Esophagus squamous epithelium (tissue), 5 donors: Measurements from ENCODE around the gene KIF26A. TPM values are rescaled to one million over a fixed set of nuclear protein-coding genes. Genes with fewer than 3 reads are reported as not detected.

ENCODE experiments used
- DNase-seq: peaks from one replicate; lab custom pipeline; 2025; lab: John Stamatoyannopoulos, UW
- H3K27ac ChIP-seq, 4 donors: fragments of 200-600 bp; sonication (generic); one replicate each; pipeline ENCODE4 v1.5.1; 2016 to 2019; ENCODE audit warnings: mild to moderate bottlenecking in 1 of 4
- H3K27me3 ChIP-seq, 4 donors: fragments of 200-600 bp; sonication (generic); 1 replicate in 3 of 4; 2 replicates in 1 of 4; pipeline versions ENCODE4 v1.5.1 to v1.6.0; 2017 to 2021; ENCODE audit warnings: antibody characterized with exemption in 1 of 4
- H3K36me3 ChIP-seq, 3 donors: fragments of 200-600 bp; sonication (generic); one replicate each; pipeline ENCODE4 v1.5.1; 2016 to 2019
- H3K4me1 ChIP-seq, 3 donors: fragments of 200-600 bp; sonication (generic); one replicate each; pipeline ENCODE4 v1.5.1; 2017 to 2019
- H3K4me3 ChIP-seq, 4 donors: fragments of 200-600 bp; sonication (generic); 1 replicate in 3 of 4; 2 replicates in 1 of 4; pipeline ENCODE4 v1.5.1; 2016 to 2019; ENCODE audit warnings: mild to moderate bottlenecking in 2 of 4, moderate library complexity in 1 of 4
- H3K9me3 ChIP-seq, 3 donors: fragments of 200-600 bp; sonication (generic); one replicate each; pipeline ENCODE4 v1.5.1; 2016 to 2019
- CTCF ChIP-seq, 6 experiments: fragments of 450-650 bp in 4 of 6; fragments of 200-600 bp in 2 of 6; sonication (generic) in 2 of 6; IDR thresholded peaks; one replicate each; pipeline ENCODE4 v1.5.1; 2016 to 2019; ENCODE audit warnings: antibody characterized with exemption in 6 of 6, mild to moderate bottlenecking in 4 of 6, moderate library complexity in 4 of 6
- POLR2A ChIP-seq, 4 donors: fragments of 450-650 bp; IDR thresholded peaks; one replicate each; pipeline ENCODE4 v1.6.1; 2017; ENCODE audit warnings: antibody characterized with exemption in 4 of 4, mild to moderate bottlenecking in 4 of 4, moderate library complexity in 3 of 4
- WGBS, 2 donors: methylation state at CpG; one replicate each; pipeline ENCODE4 v1.1.5; 2018; 5-methylcytosine and 5-hydroxymethylcytosine counted together
- intact Hi-C: fragments of 100-400 bp; cut with DNase I; formaldehyde crosslinking; loops from one replicate; pipeline ENCODE4 v1.15.0; 2022
- total RNA-seq, 4 donors: library from RNA; depleted of rRNA; stranded (reverse); fragments of >200 nt; gene quantifications; one replicate each; pipeline ENCODE4 v1.1.0, GENCODE V29; 2016
- donor health status: DM: yes; HTN: yes; CAD: no.

KIF26A gene
- total RNA-seq, 4 donors from 2014 or later, result 0.80 to 2.7 (median 0.96) TPM

GRCh38 chr14:104119488-104120251, 18.7 kb upstream of the KIF26A start:
- Histone ChIP-seq H3K27ac (peak overlapping the region; percentile 74 to 95 (median 88)), H3K27me3 (peaks cover 0 to 69% (median 4%) of the 10 kb centered on the region in 4 donors), H3K36me3 (no peaks in the 10 kb centered on the region), H3K4me3 (peak overlapping the region in 3 of 4 donors; percentile 54 to 63 (median 62)), H3K9me3 (peaks cover 0 to 12% (median 8%) of the 10 kb centered on the region in 3 donors), H3K4me1 (peaks cover 5 to 62% (median 16%) of the 10 kb centered on the region in 3 donors)
- intact Hi-C loops, result no loop called here
- peak in 1 of 4 donors; percentile 24 for TF ChIP-seq POLR2A (IDR thresholded peaks at IDR 0.05)
- TF ChIP-seq CTCF (IDR thresholded peaks at IDR 0.05), result no peak
- no peak for DNase-seq
- WGBS, 2 donors, result 40 to 60% methylated on average over 1 to 2 of the region's 18 CpGs

GRCh38 chr14:104120281-104120741, 18.1 kb upstream of the KIF26A start:
- Histone ChIP-seq H3K4me3 (peak overlapping the region in 1 of 4 donors; percentile 62), H3K36me3 (no peaks in the 10 kb centered on the region), H3K4me1 (peaks cover 5 to 55% (median 16%) of the 10 kb centered on the region in 3 donors), H3K9me3 (peaks cover 0 to 18% (median 12%) of the 10 kb centered on the region in 3 donors), H3K27me3 (peaks cover 0 to 64% (median 5%) of the 10 kb centered on the region in 4 donors), H3K27ac (peak overlapping the region; percentile 74 to 95 (median 88))
- TF ChIP-seq CTCF (IDR thresholded peaks at IDR 0.05), result no peak
- TF ChIP-seq POLR2A (IDR thresholded peaks at IDR 0.05), result no peak
- WGBS, 2 donors, result 60 to 92% methylated on average over 2 to 5 of the region's 5 CpGs
- no peak for DNase-seq
- intact Hi-C loops, result no loop called here

- TF ChIP-seq POLR2A (IDR thresholded peaks at IDR 0.05), result no peak
- no peak for TF ChIP-seq CTCF (IDR thresholded peaks at IDR 0.05)
- DNase-seq, result no peak
- WGBS, 2 donors, result 76 to 77% methylated on average over 3 to 5 of the region's 5 CpGs
- H3K36me3 ChIP-seq, result no peaks in the 10 kb centered on the region
- peak overlapping the region in 2 of 4 donors; percentile 93 to 95 for H3K27ac ChIP-seq
- peaks cover 2 to 47% (median 16%) of the 10 kb centered on the region in 3 donors for H3K4me1 ChIP-seq
- no peak overlapping the region for H3K4me3 ChIP-seq
- H3K9me3 ChIP-seq, result peaks cover 0 to 26% (median 12%) of the 10 kb centered on the region in 3 donors
- H3K27me3 ChIP-seq, result peaks cover 0 to 59% (median 5%) of the 10 kb centered on the region in 4 donors
- intact Hi-C loops, result no loop called here
These were observed 17.2 kb upstream of the KIF26A start for GRCh38 chr14:104121142-104121541.

GRCh38 chr14:104123879-104124278, 14.5 kb upstream of the KIF26A start:
- Histone ChIP-seq H3K36me3 (no peaks in the 10 kb centered on the region), H3K27ac (no peak overlapping the region), H3K4me3 (no peak overlapping the region), H3K9me3 (peaks cover 0 to 34% (median 12%) of the 10 kb centered on the region in 3 donors), H3K4me1 (peaks cover 0 to 20% (median 3%) of the 10 kb centered on the region in 3 donors), H3K27me3 (peaks cover 0 to 48% (median 2%) of the 10 kb centered on the region in 4 donors)
- 100% methylated on average over 1 of the region's 1 CpG for WGBS, 2 donors
- intact Hi-C loops, result no loop called here
- TF ChIP-seq POLR2A (IDR thresholded peaks at IDR 0.05) (no peak), CTCF (IDR thresholded peaks at IDR 0.05) (no peak)
- DNase-seq, result no peak

GRCh38 chr14:104125011-104125410, 13.4 kb upstream of the KIF26A start:
- no peak overlapping the region for H3K27ac ChIP-seq
- H3K4me1 ChIP-seq, result peaks cover 0 to 8% (median 0%) of the 10 kb centered on the region in 3 donors
- H3K4me3 ChIP-seq, result no peak overlapping the region
- H3K36me3 ChIP-seq, result no peaks in the 10 kb centered on the region
- no peak for DNase-seq
- WGBS, 2 donors, result 73 to 76% methylated on average over 4 of the region's 4 CpGs
- TF ChIP-seq POLR2A (IDR thresholded peaks at IDR 0.05), result no peak
- TF ChIP-seq CTCF (IDR thresholded peaks at IDR 0.05), result no peak
- intact Hi-C loops, result no loop called here
- H3K9me3 ChIP-seq, result peaks cover 0 to 45% (median 20%) of the 10 kb centered on the region in 3 donors
- peaks cover 0 to 39% (median 2%) of the 10 kb centered on the region in 4 donors for H3K27me3 ChIP-seq
